ENCODE results near the gene ATG7. TPM values are rescaled to one million over a fixed set of nuclear protein-coding genes. Genes with fewer than 3 reads are reported as not detected.

ATG7 gene
- total RNA-seq, 1 experiment from 2014 or later: 34.5 TPM

DNA sequence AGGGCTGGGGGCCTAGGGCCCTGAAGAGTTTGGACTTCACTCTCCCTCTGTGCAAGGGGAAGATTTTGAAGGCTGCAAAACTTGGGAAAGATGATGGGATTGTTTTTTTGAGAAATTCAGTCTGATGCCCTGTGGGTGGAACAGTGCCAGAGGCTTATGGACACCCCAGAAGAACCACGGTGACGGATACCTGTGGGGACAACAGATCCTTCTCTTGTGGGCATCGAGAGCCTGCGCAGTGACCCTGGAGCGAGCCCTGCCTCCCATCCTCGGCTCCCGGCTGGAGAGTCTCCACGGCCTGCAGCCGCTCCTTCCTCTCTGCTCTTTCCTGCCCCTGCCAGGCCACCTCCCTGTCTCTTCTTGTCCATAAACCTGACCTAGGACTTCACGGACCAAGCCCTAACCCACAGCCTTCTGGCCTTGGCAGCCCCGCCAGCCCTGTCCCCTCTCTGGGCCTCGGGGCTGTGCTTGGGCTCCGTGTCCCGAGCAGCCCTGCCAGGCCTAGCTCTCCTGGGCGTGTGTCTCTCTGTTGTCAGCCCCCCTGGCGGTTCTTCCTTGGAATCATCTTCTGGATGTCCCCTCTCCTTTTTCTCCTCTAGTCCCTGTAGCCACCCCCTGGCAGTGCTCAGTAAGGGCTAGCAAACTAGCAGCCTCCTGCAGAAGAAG lies 273.1 kb downstream of the ATG7 start:
- H3K27me3 ChIP-seq: no peaks in the 10 kb centered on the region
- H3K9me3 ChIP-seq: no peaks in the 10 kb centered on the region
- DNase-seq: no peak
- H3K4me3 ChIP-seq: no peak overlapping the region
- H3K36me3 ChIP-seq: no peaks in the 10 kb centered on the region

DNA sequence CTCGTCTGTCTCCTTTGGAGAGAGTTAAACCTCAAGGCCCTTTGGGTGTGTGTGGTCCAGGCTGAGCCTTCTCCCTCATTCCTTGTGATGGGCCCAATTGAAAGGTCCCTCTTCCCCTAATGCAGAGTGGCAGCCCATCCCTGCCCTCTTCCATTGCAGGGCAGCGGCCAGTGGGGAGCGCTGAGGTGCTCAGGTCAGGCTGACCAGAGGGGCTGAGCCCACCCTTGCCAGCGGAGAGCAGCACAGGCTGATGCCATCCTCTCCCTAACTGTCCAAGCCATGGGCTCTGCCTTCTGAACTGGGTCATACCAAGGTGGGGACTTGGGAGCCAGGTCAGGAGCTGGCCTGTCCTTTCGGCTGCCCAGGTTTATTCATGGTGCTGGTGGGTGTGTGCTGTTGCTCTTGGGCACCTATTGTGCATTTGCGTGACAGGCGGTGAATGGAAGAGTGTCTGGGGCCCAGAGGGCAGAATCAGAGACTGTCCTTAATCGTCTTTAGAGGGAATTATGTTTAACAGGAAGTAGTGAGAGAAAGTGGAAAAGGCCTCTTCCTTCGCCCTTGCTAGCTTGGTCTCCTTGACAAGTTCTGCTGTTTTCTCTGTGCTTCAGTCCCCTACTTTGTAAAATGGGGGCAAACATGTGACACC lies 274.6 kb downstream of the ATG7 start:
- Histone ChIP-seq H3K9me3 (no peaks in the 10 kb centered on the region), H3K4me3 (no peak overlapping the region), H3K27me3 (no peaks in the 10 kb centered on the region), H3K36me3 (no peaks in the 10 kb centered on the region)
- DNase-seq: no peak

DNA sequence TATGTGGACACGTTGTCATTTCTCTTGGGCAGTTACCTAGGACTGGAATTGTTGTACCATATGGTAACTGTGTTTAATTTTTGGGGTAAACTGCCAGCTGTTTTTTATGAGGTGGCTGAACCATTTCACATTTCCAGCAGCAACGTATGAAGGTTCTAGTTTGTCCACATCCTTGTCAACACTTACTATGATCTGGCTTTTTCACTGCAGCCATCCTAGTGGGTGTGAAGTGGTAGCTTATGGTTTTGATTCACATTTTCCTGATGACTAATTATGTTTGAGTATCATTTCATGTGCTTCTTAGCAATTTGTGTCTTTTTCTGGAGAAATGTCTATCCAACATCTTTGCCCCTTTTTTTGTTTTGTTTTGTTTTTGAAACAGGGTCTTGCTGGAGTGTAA lies 275.3 kb downstream of the ATG7 start:
- Histone ChIP-seq H3K36me3 (no peaks in the 10 kb centered on the region), H3K9me3 (no peaks in the 10 kb centered on the region), H3K4me3 (no peak overlapping the region), H3K27me3 (no peaks in the 10 kb centered on the region)
- no peak for DNase-seq

DNA sequence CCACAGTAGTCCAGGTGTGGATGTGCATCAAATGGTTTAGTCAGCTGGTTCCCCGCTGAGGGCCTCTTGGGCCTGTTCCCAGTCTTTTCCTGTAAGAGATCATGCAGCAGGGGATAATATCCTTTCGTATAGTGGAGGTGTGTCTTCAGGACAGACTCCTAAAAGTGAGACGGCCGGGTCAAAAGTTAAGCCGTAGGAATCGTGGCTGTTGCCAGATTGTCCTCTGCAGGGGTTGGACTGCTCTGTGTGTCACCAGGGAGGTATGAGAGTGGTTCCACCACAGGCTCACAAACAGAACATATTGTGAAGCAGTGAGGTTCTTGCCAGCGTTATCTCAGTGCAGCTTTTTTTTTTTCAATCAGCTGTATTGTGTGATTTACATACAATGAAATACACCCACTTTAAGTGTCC lies 276.5 kb downstream of the ATG7 start:
- peak; percentile 53 for DNase-seq
- Histone ChIP-seq H3K4me3 (no peak overlapping the region), H3K27me3 (no peaks in the 10 kb centered on the region)

DNA sequence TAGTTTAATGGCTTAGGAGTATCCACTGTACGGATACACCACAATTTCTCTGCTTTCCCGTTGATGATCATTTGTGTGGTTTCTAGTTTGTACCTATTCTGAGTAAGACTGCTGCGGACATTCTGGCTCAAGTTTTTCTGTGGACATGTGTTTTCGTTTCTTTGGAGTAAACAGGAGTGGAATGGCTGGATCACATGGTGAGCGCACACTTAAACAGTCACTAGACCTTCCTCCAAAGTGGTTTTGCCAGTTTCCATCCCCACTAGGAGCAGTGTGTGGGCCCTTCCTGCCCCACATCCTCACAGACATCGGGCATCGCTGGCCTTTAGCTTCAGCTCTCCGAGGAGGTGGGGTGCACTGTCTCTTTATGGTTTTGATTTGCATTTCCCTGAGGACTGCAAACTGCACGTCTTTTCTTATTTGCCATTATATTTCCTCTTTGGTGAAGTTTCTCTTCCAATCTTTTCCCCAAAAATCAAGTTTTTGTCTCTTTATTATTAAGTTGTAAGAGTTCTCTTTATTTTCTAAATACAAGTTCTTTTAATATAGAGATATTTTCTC lies 277.5 kb downstream of the ATG7 start:
- no peaks in the 10 kb centered on the region for H3K27me3 ChIP-seq
- no peak overlapping the region for H3K4me3 ChIP-seq
- no peak for DNase-seq
- H3K9me3 ChIP-seq: no peaks in the 10 kb centered on the region
- H3K36me3 ChIP-seq: no peaks in the 10 kb centered on the region

More for the DNA sequence above, 276.5 kb downstream of the ATG7 start:
- H3K9me3 ChIP-seq: no peaks in the 10 kb centered on the region
- H3K36me3 ChIP-seq: no peaks in the 10 kb centered on the region

DNA sequence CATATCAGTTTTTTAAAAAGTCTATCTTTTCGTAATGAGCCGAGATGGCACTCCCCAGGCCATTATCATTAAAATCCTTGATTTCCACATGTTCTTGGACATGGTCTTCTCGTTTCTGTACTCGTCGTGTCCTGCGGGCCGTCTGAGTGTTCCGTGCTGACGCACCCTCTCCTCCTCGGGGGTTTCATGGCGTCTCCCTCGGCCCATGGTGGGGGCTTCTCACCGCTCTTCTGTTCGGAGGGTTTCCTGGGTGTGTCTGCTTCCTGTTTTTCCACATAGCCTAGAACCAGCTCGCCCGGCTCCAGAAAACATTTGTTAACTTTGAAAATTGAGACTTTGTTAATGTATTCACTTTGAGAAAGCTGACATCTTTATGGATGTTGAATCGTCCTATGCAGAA lies 278.8 kb downstream of the ATG7 start:
- Histone ChIP-seq H3K9me3 (no peaks in the 10 kb centered on the region), H3K27me3 (no peaks in the 10 kb centered on the region), H3K4me3 (no peak overlapping the region), H3K36me3 (no peaks in the 10 kb centered on the region)
- DNase-seq: no peak

DNA sequence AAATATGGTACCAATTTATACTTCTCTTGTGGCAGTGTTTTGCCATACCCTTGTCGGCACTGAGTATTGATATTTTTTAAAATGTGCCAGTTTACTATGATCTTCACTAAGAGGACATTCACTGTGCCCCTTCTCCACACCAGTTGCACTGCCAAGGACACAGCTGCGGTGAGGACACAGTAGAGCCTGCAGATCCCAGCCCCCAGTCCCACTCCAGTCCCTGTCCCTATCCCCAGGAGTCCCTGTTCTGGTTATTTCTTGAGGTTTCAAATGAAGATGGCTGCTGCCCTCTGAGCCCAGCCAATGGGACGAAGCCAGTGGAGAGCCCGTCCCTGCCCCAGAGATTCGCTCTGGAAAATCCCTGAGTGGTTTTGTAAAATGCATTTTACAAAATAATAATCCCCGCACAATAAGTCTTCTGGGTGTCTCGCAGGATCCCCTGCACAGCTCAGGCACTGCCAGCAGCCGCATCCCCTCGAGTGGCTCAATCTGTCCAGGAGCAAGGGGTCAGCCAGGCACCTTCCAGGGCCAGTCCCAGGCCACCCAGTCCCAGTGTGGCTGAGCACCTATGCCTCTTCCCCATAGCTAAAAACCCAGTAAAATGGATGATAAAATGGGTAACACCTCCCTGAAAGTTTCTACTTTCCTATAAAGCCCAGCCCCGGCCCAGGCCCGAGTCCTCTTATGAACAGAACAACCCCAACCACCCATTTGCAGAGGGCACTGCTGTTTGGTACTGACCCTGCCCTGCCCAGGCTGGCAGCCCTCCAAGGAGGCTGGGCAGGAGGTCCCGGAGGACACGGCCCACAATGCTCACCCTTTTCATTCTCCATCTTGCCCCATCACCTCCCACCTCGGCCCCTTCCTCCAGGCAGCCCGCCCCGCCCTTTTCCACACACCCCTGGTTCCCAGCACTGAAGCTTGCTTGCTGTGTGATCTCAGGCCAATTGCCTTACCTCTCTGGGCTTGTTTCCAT lies 280.4 kb downstream of the ATG7 start:
- Histone ChIP-seq H3K9me3 (no peaks in the 10 kb centered on the region), H3K27me3 (no peaks in the 10 kb centered on the region), H3K36me3 (0 out of 2 replicates have a peak, but pooled peaks cover 2% of the 10 kb centered on the region), H3K4me3 (no peak overlapping the region)
- no peak for DNase-seq

DNA sequence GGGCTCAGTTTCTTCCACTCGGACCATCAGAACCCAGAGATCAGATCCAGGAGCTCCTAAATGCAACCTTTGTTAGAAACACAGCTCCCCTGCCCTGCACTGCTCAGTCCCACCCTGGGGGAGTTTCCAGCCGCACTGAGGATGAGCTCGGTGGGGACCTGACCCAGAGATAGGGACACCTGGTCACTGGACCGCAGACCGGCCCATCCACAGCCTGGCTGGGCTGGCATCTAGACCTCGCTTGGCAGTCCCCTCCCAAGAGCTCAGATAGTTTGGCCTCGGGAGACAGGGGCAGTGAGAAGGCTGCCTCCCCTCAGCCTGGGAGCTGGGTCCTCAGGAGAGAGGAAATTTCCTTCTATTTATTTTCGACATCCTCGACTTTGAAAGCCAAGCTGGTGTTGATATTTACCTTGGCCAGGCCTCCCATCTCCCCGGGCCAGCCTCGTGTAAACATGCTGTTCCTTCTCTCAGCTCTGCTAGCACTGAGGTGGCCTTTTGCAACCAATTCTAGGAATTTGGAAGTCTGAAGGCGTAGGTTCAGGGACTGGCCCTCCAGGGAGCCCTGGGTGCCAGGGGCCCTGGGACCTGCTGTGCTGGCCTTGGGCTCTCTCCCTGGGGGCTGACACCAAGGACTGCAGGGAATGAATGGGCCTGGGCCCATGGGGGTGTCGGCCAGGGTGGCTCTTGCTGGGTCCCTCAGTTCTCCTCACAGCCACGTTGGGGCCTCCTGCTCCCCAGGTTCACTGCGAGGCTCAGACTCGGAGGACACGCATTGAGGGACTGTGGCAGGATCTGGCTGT lies 281.4 kb downstream of the ATG7 start:
- Histone ChIP-seq H3K27me3 (no peaks in the 10 kb centered on the region), H3K36me3 (peaks cover 2% of the 10 kb centered on the region; the same call in 1 of the 2 replicates), H3K4me3 (no peak overlapping the region), H3K9me3 (no peaks in the 10 kb centered on the region)
- peak; percentile 43 for DNase-seq

DNA sequence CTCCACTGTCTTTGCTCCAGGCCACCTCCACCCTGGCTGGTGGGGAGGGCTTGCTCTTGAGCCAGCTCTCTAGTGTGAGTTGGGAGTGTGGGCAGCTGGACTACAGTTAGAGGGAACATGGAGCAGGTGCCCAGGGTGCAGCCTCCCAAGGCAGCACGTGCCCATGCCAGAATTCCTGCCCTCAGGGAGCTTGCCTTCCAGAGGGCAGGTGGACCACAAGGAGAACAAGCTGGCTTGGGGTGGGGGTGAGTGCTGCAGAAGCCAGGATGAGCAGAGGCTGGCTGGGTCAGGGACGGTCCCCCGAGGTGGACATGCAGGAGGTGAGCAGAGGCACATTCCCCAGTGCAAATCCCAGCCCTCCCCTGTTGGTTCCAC lies 282.0 kb downstream of the ATG7 start:
- no peak overlapping the region for H3K4me3 ChIP-seq
- H3K36me3 ChIP-seq: peaks cover 2% of the 10 kb centered on the region; the same call in 1 of the 2 replicates
- H3K27me3 ChIP-seq: no peaks in the 10 kb centered on the region
- no peak for DNase-seq
- no peaks in the 10 kb centered on the region for H3K9me3 ChIP-seq

DNA sequence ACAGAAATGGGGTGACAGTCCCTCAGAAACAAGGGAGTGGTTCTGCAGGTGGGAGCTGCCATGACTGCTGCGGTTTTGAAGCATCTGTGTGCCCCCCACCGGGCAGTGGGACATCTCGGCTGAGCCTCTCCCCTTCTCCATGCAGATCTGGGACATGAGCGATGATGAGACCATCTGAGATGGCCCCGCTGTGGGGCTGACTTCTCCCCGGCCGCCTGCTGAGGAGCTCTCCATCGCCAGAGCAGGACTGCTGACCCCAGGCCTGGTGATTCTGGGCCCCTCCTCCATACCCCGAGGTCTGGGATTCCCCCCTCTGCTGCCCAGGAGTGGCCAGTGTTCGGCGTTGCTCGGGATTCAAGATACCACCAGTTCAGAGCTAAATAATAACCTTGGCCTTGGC lies 282.5 kb downstream of the ATG7 start:
- H3K4me3 ChIP-seq: no peak overlapping the region
- H3K36me3 ChIP-seq: peaks cover 2% of the 10 kb centered on the region; the same call in 1 of the 2 replicates
- H3K9me3 ChIP-seq: no peaks in the 10 kb centered on the region

DNA sequence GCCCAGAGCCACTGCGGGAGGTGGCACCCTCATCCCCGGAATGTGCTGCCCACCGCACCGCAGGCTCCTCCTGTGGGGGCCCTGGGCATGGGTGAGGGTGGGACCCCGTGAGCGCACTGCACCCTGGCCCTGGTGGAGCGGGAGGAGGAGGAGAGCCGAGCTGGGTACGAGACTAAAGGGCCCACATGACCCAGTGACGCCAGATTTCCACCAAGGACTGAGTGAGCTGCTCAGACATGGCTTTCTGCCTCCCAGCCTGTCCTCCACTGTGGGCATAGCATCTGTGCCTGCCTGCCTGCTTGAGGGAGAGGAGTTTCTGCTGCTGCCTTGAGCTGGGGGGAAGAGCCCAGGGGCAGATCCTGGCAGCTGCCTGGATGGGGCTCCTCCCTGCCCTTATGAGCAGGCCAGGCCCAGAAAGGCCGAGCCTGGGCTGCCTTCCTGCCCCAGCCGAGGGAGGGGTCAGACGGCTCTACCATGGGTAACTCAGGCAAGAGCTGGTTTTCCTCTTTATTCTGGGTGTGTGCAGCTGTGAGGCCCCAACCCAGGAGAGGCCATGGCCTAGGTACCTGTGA lies 283.1 kb downstream of the ATG7 start:
- peaks cover 2% of the 10 kb centered on the region; the same call in 1 of the 2 replicates for H3K36me3 ChIP-seq
- H3K4me3 ChIP-seq: no peak overlapping the region
- no peaks in the 10 kb centered on the region for H3K9me3 ChIP-seq
- no peaks in the 10 kb centered on the region for H3K27me3 ChIP-seq
- DNase-seq: no peak

More for the DNA sequence above, 282.5 kb downstream of the ATG7 start:
- no peaks in the 10 kb centered on the region for H3K27me3 ChIP-seq
- no peak for DNase-seq

DNA sequence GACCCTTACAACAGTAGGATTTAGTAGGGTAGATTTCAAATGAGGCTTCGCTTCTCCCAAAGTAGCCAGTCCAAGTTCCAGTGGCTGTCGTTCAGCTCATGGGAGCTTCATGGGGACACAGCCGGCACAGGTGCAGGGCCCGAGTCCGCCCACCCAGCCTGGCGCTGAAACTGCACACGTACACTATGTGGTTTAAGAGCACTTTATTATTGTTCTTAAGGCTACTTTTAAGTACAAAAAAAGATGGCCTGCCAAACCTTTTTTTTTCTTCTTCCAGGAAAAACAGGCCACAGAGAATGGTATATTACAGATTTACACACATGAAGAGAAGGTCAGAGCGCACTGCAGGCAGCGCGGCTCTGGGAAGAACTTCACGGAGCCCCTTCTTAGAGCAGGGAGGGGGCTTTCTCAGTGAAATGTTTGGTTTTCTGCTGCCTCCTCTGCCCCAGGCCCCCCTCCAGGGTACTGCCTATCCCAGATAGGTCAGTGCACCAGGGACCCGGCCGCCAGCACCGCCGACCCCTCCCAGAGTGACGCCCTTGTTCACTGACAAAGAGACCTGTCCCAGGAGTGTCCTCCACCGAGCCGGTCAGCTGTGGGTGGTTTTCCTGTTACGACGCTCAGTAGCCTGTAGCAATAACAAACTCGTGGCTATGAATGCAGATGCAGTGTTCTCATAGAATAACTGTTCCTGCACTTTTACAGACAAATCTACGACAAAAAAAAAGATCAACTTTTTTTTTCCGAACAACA lies 283.9 kb downstream of the ATG7 start:
- Histone ChIP-seq H3K9me3 (no peaks in the 10 kb centered on the region), H3K27me3 (no peaks in the 10 kb centered on the region), H3K4me3 (no peak overlapping the region), H3K36me3 (peaks cover 2% of the 10 kb centered on the region; the same call in 1 of the 2 replicates)
- no peak for DNase-seq

DNA sequence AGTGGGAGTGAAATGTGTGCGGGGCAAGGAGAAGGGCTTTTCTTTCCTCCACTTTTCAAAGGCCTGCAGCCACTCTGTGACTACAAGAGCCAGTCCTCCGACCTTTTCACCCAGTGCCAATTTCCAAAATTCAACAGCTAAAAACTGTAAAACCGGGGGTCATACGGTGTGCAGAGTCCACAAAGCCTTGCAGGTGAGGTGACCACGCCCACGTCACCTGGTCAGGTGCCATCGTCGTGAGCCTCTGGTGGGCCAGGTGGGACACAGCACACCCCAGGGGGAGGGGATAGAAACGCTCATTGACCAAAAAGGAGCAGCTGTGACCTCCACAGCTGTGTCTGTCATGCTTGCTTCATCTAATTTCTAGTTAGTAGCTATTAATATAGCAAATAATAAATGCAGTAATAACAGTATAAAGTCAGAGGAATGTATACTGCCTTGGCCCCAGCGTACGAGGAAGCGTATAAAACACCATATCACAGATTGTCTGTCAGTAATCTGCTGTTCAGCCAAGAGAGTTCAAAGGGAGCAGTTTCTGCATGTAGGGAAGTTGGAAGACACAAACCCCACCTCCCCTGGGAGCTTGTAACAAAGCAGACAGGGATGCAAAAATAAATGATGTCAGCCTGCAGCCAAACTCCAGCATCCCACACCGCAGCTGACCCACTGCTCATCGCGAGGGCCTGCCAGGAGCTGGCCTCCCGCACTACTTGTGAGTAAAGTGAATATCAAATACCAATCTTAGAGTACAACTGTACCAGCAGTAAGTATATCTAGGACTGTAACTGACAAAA lies 284.9 kb downstream of the ATG7 start:
- no peaks in the 10 kb centered on the region for H3K27me3 ChIP-seq
- H3K9me3 ChIP-seq: no peaks in the 10 kb centered on the region
- peaks cover 2% of the 10 kb centered on the region; the same call in 1 of the 2 replicates for H3K36me3 ChIP-seq
- DNase-seq: peak; percentile 41
- no peak overlapping the region for H3K4me3 ChIP-seq

DNA sequence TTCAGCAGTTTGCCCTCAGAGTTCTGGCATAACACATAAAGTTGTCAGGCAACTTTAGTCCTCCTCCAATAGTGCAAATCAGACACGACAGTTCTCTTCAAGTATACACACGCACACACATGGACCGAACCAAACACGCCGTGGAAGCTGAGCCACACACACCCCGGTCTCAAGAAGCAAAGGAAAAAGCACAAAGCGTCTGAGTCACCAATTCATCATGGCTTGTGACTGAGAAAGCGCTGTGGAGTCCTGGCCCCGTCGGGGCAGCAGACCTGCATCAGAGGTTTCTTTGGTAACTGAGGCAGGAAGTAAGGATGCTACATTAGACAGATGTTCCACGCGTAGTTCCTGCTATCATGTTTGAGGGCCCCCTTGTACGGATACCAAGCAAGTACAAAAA lies 285.8 kb downstream of the ATG7 start:
- no peak for DNase-seq
- Histone ChIP-seq H3K27me3 (no peaks in the 10 kb centered on the region), H3K9me3 (no peaks in the 10 kb centered on the region), H3K4me3 (no peak overlapping the region), H3K36me3 (peaks cover 2% of the 10 kb centered on the region; the same call in 1 of the 2 replicates)
